Smooth muscle cell (in vitro differentiated cells): ENCODE measurements around the gene BRIP1. TPM values are rescaled to one million over a fixed set of nuclear protein-coding genes. Genes with fewer than 3 reads are reported as not detected.

Experiments
- DNase-seq: peaks from one replicate; lab custom pipeline; 2025; ENCODE audit not compliant: unreplicated experiment; lab: John Stamatoyannopoulos, UW
- H2AFZ ChIP-seq: fragments of 200-600 bp; sonication (generic); 2 replicates; pipeline ENCODE4 v1.6.0; 2016; ENCODE audit warnings: antibody characterized with exemption, low read depth, mild to moderate bottlenecking
- H3F3A ChIP-seq: fragments of 200-600 bp; sonication (generic); 2 replicates; pipeline ENCODE4 v1.6.0; 2017; ENCODE audit warnings: antibody characterized with exemption, low read depth
- H3K27ac ChIP-seq: fragments of 200-600 bp; sonication (generic); 2 replicates; pipeline ENCODE4 v1.5.1; 2016; ENCODE audit warnings: low read depth, mild to moderate bottlenecking
- H3K27me3 ChIP-seq: fragments of 200-600 bp; sonication (generic); 2 replicates; pipeline ENCODE4 v1.6.1; 2016; ENCODE audit warnings: low read depth, mild to moderate bottlenecking
- H3K36me3 ChIP-seq: fragments of 200-600 bp; sonication (generic); 2 replicates; pipeline ENCODE4 v1.5.1; 2016; ENCODE audit warnings: low read depth
- H3K4me1 ChIP-seq: fragments of 200-600 bp; sonication (generic); 2 replicates; pipeline ENCODE4 v1.5.1; 2016; ENCODE audit warnings: low read depth
- H3K4me2 ChIP-seq: fragments of 200-600 bp; sonication (generic); 2 replicates; pipeline ENCODE4 v1.6.0; 2016; ENCODE audit warnings: mild to moderate bottlenecking
- H3K4me3 ChIP-seq: fragments of 200-600 bp; sonication (generic); 2 replicates; pipeline ENCODE4 v1.5.1; 2016; ENCODE audit warnings: mild to moderate bottlenecking
- H3K79me2 ChIP-seq: fragments of 200-600 bp; sonication (generic); 2 replicates; pipeline ENCODE4 v1.6.0; 2016; ENCODE audit warnings: low read depth, mild to moderate bottlenecking
- H3K9ac ChIP-seq: fragments of 200-600 bp; sonication (generic); 2 replicates; pipeline ENCODE4 v1.6.0; 2016; ENCODE audit warnings: low read depth
- H3K9me3 ChIP-seq: fragments of 200-600 bp; sonication (generic); replicated peaks from 2 replicates; pipeline ENCODE4 v1.5.1; 2016; ENCODE audit warnings: low read depth
- H4K20me1 ChIP-seq: fragments of 200-600 bp; sonication (generic); 2 replicates; pipeline ENCODE4 v1.6.0; 2016; ENCODE audit warnings: low read depth
- CTCF ChIP-seq: fragments of 200-600 bp; sonication (generic); IDR thresholded peaks from 2 replicates; pipeline ENCODE4 v1.5.1; 2017; ENCODE audit warnings: borderline replicate concordance, mild to moderate bottlenecking, antibody characterized with exemption; ENCODE audit not compliant: insufficient read depth, poor library complexity, severe bottlenecking
- WGBS: methylation state at CpG from one replicate; pipeline ENCODE4 v1.1.7; 2016; ENCODE audit warnings: low lambda C conversion rate; 5-methylcytosine and 5-hydroxymethylcytosine counted together
- polyA plus RNA-seq: library from polyadenylated mRNA; unstranded; fragments of >200 nt; fragmentation: Nextera tagmentation; extraction: Ambion mirVana; gene quantifications from 2 replicates; pipeline ENCODE4 v1.2.1, GENCODE V29; 2016
- total RNA-seq: library from RNA; depleted of rRNA; stranded (reverse); fragments of >200 nt; gene quantifications from 2 replicates; pipeline ENCODE4 v1.2.3, GENCODE V29; 2014

The BRIP1 gene
- total and polyA plus RNA-seq, 2 experiments from 2014 or later = 0.71 to 9.1 TPM

- no peaks in the 10 kb centered on the region for H3K27me3 ChIP-seq
- H3K4me3 ChIP-seq = no peak overlapping the region
- WGBS = 96% methylated on average over 1 of the region's 1 CpG
- no peaks in the 10 kb centered on the region for H3K79me2 ChIP-seq
- H4K20me1 ChIP-seq = no peaks in the 10 kb centered on the region
- no peak for DNase-seq
- no peak overlapping the region for H3K27ac ChIP-seq
- H3K9ac ChIP-seq = no peak overlapping the region
- peaks cover 4% of the 10 kb centered on the region for H3K9me3 ChIP-seq
- H3K4me2 ChIP-seq = no peak overlapping the region
- TF ChIP-seq CTCF = no peak
- H3K4me1 ChIP-seq = no peaks in the 10 kb centered on the region
- no peak overlapping the region for H2AFZ ChIP-seq
- H3K36me3 ChIP-seq = peaks cover under 1% of the 10 kb centered on the region
- H3F3A ChIP-seq = no peaks in the 10 kb centered on the region
Observed at GRCh38 chr17:61764846-61765245, 98.5 kb downstream of the BRIP1 start.

- DNase-seq = no peak
- no peaks in the 10 kb centered on the region for H3K79me2 ChIP-seq
- H3K9me3 ChIP-seq = peaks cover 4% of the 10 kb centered on the region
- H3K9ac ChIP-seq = no peak overlapping the region
- H3K4me1 ChIP-seq = no peaks in the 10 kb centered on the region
- no peak overlapping the region for H3K4me2 ChIP-seq
- no peak for TF ChIP-seq CTCF
- no peak overlapping the region for H3K4me3 ChIP-seq
- H3K27me3 ChIP-seq = no peaks in the 10 kb centered on the region
- WGBS = 97% methylated on average over 2 of the region's 2 CpGs
- H2AFZ ChIP-seq = no peak overlapping the region
- no peaks in the 10 kb centered on the region for H4K20me1 ChIP-seq
- no peak overlapping the region for H3K27ac ChIP-seq
- H3K36me3 ChIP-seq = peaks cover 8% of the 10 kb centered on the region
- no peaks in the 10 kb centered on the region for H3F3A ChIP-seq
Observed at GRCh38 chr17:61761827-61762226, 101.5 kb downstream of the BRIP1 start.

GRCh38 chr17:61759362-61759761 is 104.0 kb downstream of the BRIP1 start:
- no peak overlapping the region for H3K9ac ChIP-seq
- no peak for TF ChIP-seq CTCF
- H3K27me3 ChIP-seq = no peaks in the 10 kb centered on the region
- H2AFZ ChIP-seq = no peak overlapping the region
- no peak overlapping the region for H3K4me2 ChIP-seq
- no peak for DNase-seq
- no peaks in the 10 kb centered on the region for H3K4me1 ChIP-seq
- H3K4me3 ChIP-seq = no peak overlapping the region
- 95% methylated on average over 1 of the region's 1 CpG for WGBS
- no peak overlapping the region for H3K27ac ChIP-seq
- peaks cover 8% of the 10 kb centered on the region for H3K36me3 ChIP-seq
- H4K20me1 ChIP-seq = no peaks in the 10 kb centered on the region
- H3K9me3 ChIP-seq = peaks cover 4% of the 10 kb centered on the region
- H3F3A ChIP-seq = no peaks in the 10 kb centered on the region
- no peaks in the 10 kb centered on the region for H3K79me2 ChIP-seq

DNA sequence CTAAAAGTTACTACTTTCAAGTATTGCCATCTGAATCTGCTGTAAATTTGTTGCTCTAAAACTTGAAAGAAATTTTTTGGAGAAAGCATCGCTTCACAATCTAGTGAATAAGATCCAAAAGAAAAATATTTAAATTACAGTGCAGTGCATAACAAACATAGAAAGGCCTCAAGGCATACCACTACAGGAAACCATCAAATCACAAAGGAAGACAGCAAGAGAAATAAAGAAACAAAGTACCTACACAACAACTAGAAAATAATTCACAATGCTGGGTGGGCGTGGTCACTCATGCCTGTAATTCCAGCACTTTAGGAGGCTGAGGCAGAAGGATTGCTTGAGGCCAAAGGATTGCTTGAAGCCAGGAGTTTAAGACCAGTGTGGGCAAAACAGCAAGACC is 104.9 kb downstream of the BRIP1 start:
- H3K27me3 ChIP-seq = no peaks in the 10 kb centered on the region
- no peaks in the 10 kb centered on the region for H4K20me1 ChIP-seq
- 93% methylated on average over 2 of the region's 2 CpGs for WGBS
- H3K9me3 ChIP-seq = peaks cover 4% of the 10 kb centered on the region
- peaks cover 8% of the 10 kb centered on the region for H3K36me3 ChIP-seq
- H3K4me1 ChIP-seq = no peaks in the 10 kb centered on the region
- no peak overlapping the region for H3K27ac ChIP-seq
- DNase-seq = no peak
- TF ChIP-seq CTCF = no peak
- H3K79me2 ChIP-seq = no peaks in the 10 kb centered on the region
- H3K4me3 ChIP-seq = no peak overlapping the region
- H3K4me2 ChIP-seq = no peak overlapping the region
- H2AFZ ChIP-seq = no peak overlapping the region
- no peak overlapping the region for H3K9ac ChIP-seq
- H3F3A ChIP-seq = no peaks in the 10 kb centered on the region
